Mesangial cell (primary cell): ENCODE data around the gene SLC6A1. TPM values are rescaled to one million over a fixed set of nuclear protein-coding genes. Genes with fewer than 3 reads are reported as not detected.

Experiments used
- total RNA-seq: library from RNA; depleted of rRNA; stranded (reverse); fragments of >200 nt; gene quantifications from 2 replicates; pipeline ENCODE4 v1.2.3, GENCODE V29; 2015

The SLC6A1 gene
- not detected in 2 replicates for total RNA-seq

GRCh38 chr3:10992017-10992942, at the start of gene SLC6A1:
Gene SLC6A1 (plus strand): TSS chr3:10992748. CDS start chr3:11017212, 24,464 bp downstream.

Other genes with a start within 250 kb of the SLC6A1 start
- not detected in 2 replicates for gene SLC6A11, start 176.5 kb upstream of the SLC6A1 start, total RNA-seq
- 8.1 and 35.2 TPM in 2 replicates for gene HRH1, start 161.7 kb downstream of the SLC6A1 start, total RNA-seq